Choroid plexus epithelial cell (primary cell): Measurements from ENCODE around the gene ATXN2.

Source experiments
- DNase-seq: peaks from one replicate; pipeline ENCODE4 v3.0.0-alpha.2; 2010; ENCODE audit warnings: low read depth
- H3K4me3 ChIP-seq: 2 replicates; pipeline ENCODE4 v1.5.1; 2011; ENCODE audit warnings: low read depth, mild to moderate bottlenecking, control low read depth, low read length, moderate library complexity
- TF ChIP-seq, protein P1 (sequence below): conservative IDR thresholded peaks from 2 replicates; pipeline ENCODE4 v1.5.1; 2011; ENCODE audit warnings: low read depth, mild to moderate bottlenecking, control low read depth, inconsistent platforms, low read length, moderate library complexity

ATXN2 gene

DNA sequence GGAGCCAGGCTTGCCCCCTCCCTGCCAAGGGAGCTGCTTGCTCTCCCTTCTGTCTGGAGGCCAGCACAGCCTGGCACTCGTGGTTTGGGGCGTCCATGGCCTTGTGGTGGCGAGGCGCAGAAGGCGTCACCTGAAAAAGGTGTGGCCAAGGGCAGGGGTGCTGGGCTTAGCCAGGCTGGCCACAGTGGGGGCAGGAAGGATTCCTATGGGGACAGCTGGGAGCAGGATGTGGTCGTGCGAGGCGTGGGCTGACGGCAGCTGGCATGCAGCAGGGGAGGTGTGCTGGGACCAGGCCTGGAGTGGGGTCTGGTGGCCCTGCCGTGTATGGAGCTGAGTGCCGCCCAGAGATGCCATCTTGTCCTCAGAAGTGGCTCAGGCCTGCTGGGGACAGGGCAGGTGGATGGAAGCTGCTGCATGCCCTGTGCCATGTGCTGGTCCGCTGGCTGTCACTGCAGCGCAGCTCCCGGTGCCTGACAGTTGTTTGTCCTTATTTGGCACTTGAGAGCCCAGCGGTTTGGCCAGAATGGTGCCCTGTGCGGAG is 163.4 kb downstream of the ATXN2 start:
- no peak for DNase-seq
- no peak overlapping the region for H3K4me3 ChIP-seq
- TF ChIP-seq, protein P1, sequence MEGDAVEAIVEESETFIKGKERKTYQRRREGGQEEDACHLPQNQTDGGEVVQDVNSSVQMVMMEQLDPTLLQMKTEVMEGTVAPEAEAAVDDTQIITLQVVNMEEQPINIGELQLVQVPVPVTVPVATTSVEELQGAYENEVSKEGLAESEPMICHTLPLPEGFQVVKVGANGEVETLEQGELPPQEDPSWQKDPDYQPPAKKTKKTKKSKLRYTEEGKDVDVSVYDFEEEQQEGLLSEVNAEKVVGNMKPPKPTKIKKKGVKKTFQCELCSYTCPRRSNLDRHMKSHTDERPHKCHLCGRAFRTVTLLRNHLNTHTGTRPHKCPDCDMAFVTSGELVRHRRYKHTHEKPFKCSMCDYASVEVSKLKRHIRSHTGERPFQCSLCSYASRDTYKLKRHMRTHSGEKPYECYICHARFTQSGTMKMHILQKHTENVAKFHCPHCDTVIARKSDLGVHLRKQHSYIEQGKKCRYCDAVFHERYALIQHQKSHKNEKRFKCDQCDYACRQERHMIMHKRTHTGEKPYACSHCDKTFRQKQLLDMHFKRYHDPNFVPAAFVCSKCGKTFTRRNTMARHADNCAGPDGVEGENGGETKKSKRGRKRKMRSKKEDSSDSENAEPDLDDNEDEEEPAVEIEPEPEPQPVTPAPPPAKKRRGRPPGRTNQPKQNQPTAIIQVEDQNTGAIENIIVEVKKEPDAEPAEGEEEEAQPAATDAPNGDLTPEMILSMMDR, result no peak

GRCh38 chr12:111434680-111435338 is 164.3 kb downstream of the ATXN2 start:
- peak; percentile 66 for DNase-seq
- TF ChIP-seq, protein P1, result no peak
- peak overlapping the region; percentile 13 for H3K4me3 ChIP-seq

DNA sequence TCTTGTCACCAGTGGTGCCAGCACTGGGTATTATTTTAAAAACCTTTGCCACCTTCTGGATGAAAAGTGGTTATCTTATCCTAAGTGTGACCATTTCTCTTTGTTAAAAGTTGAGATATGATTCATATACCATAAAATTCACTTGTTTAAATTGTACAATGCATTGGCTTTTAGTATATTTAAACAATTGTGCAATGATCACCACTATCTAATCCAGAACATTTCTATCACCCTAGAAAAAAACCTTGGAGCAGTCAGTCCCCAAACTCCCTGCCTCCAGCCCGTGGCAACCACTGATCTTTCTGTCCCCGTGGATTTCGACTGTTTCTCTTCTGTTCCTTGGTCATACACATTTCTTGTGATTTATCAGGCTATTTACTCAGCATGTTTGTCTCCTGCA is 165.1 kb downstream of the ATXN2 start:
- TF ChIP-seq, protein P1, result no peak
- H3K4me3 ChIP-seq, result no peak overlapping the region
- no peak for DNase-seq

GRCh38 chr12:111431772-111432171 is 167.3 kb downstream of the ATXN2 start:
- no peak overlapping the region for H3K4me3 ChIP-seq
- DNase-seq, result no peak
- TF ChIP-seq, protein P1, result no peak

DNA sequence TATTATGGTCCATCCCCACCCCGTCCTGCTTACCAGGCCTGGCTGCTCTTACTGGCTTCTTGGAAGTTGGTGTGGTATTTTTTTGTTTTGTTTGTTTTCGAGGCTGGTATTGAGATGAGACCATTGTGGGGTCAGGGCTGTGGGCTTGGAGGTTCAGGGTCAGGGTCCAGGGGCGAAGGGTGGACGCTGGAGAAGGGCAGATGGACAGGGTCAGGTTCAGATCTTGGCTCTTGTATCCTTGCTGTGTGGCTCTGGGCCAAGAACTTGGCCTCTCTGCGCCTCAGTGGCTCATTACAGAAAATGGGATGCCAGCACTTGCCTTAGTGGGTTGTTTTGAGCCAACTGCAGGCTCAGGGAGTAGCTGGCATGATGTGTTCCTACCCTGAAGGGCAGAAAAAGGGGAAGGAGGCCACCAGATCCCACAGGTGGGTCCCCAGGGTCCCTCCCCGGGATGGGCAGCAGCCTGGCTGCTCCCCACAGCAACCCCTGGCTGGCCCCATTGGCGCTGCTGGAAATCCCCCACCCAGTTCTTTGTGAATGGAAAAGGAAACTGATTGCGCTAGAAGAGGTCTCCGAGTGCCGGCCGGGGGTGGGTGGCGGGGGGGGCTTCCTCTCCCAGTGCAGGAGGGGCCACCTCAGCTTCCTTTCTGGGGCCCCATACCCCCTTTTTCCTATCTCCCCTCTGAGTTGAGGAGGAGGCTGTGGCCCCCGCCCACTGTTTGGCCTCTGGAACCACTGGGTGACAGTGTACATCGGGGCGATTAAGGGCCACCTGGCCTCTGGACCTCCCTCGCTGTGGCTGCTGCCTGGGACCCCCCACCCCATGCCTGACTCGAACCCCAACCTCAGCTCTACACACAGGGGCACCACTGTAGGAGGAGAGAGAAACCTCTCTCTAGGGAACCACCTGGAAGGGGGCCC is 168.4 kb downstream of the ATXN2 start:
- no peak for DNase-seq
- TF ChIP-seq, protein P1, result no peak
- no peak overlapping the region for H3K4me3 ChIP-seq

GRCh38 chr12:111429828-111430432 is 169.2 kb downstream of the ATXN2 start:
- TF ChIP-seq, protein P1, result no peak
- no peak for DNase-seq

More at GRCh38 chr12:111429828-111430432, 169.2 kb downstream of the ATXN2 start:
- no peak overlapping the region for H3K4me3 ChIP-seq
